ENCODE results near the gene RAPH1.
"Not testable (repeated sequence)": the region's sequence is repeated elsewhere in the genome, so short reads cannot be mapped to it uniquely, and the experiment has no call there.

RAPH1 gene

DNA sequence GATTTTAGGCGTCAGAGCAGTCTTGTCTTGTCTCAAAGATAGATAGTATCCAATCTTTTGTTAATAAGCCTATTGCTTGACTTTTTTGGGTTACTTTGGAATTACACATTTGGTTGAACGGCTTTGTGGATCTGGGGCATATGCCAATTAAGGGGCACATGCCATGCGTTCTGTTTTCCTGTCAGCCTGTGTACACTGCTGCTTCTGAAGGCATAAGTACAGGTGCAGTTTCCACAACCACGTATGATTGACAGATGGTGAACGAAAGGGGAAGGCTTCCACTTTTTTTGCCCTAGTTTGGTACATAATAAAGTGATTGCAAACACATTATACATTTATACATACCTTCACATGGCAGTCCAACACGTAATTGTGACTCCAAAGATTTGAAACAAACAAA lies 102.3 kb downstream of the RAPH1 start:
- no peak for DNase-seq (ENCODE audit: low read depth in 2 of 2)

DNA sequence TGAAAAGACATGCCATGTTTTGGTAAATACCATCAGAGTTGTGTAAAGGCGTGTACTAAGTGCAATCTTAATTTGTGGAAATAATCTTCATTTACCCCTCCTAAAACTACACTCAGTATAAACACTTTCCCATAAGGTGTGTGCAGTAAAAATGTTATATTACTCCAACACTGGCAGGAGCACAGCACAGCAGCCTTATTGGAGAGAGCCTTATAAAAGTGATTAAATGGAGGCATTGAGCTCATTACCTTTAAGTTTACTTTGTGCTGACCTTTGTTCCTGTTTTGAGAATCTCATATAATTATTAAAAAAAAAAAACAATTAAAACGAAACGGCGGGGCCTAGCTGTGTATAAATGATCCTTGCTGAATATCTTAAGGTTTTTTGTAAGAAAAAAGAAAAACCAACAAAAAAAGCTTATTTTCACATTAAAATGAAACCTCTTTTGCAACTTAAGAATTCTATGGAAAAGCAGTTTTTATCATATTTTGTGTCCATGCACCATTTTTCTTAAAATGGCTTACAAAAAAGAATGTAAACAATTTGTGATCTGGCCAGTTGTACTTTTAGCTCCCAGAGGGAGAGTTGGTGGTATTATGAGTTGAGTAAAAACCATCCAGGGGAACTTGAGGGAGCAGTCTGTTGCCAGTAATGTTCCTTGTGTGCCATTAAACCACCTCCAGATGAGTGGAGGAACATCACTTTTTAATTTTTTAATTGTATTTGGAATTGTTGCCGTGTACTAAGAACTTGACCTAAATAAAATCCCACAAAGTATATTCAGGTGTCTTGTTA lies 103.5 kb downstream of the RAPH1 start:
- no peak for DNase-seq (ENCODE audit: low read depth in 2 of 2)

DNA sequence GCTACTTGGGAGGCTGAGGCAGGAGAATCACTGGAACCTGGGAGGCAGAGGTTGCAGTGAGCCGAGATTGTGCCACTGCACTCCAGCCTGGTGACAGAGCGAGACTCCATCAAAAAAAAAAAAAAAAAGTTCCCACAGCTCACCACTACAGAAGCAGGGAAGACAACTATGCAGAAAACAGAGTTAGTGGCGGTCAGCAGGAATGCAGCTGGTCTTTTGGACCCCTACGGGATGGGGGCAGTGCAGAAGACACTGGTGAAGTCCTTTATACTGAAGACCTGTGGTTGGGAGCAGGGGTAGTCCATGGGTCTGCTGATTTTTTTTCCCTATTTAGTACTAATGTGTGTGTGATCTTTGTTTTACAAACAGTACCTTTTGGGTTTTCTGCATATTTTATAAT lies 105.5 kb downstream of the RAPH1 start:
- DNase-seq (ENCODE audit: low read depth in 2 of 2) = not testable (repeated sequence)

DNA sequence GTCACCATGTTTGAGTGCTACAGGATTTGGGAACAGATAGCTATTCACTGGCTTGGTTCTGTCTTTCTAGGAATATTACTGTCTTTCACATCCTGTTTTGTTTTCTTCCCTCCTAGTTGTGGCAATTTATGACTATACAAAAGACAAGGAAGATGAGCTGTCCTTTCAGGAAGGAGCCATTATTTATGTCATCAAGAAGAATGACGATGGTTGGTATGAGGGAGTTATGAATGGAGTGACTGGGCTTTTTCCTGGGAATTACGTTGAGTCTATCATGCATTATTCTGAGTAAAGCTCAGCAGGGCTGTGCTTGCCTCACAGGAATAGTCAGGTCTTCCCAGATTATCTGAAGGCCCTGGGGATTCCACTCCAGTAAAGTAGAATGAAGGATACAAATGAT lies 108.0 kb downstream of the RAPH1 start:
- DNase-seq (ENCODE audit: low read depth in 2 of 2) = no peak

GRCh38 chr2:203418271-203418670 lies 116.8 kb downstream of the RAPH1 start:
- DNase-seq (ENCODE audit: low read depth in 2 of 2) = no peak

GRCh38 chr2:203413796-203414195 lies 121.3 kb downstream of the RAPH1 start:
- no peak for DNase-seq (ENCODE audit: low read depth in 2 of 2)

DNA sequence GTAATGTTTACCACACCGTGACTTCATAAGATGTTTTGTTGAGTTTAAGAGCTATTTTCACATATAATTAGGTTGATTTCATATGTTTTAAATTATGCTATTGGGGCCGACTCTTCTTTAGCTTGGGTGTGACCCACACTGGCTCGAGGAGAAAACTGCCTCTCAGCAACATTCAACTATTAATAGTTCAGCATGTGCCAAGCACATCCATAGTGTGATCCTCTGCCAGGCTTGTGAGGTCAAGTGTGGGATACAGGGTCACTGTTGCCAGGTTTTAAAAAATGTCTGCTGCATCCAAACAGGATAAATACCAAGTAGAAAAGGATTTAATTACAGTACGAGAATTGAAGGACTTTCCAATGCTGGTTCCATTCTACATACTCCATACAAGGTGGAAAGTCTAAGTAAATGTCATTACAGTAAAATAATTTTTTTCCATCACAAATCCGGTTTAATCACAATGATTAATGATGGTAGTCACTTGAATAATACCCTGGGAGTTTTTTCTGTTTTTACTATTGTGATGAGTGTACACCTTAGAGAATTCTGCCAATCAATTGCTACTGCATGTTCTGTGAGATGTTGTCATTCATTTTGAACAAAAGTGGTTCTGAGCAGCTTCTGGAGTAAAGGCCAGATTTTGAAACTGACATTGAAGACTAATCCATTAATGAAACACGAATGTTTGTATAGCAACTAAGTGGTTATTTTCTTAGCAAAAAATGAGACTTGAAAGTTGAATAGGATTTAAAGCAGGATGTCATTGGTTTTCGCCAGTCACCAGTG lies 122.4 kb downstream of the RAPH1 start:
- no peak for DNase-seq (ENCODE audit: low read depth in 2 of 2)

GRCh38 chr2:203407496-203407895 lies 127.6 kb downstream of the RAPH1 start:
- no peak for DNase-seq (ENCODE audit: low read depth in 2 of 2)

GRCh38 chr2:203404996-203405395 lies 130.1 kb downstream of the RAPH1 start:
- DNase-seq (ENCODE audit: low read depth in 2 of 2) = no peak

- no peak for DNase-seq (ENCODE audit: low read depth in 2 of 2)
These were observed 134.1 kb downstream of the RAPH1 start for GRCh38 chr2:203400805-203401585.

GRCh38 chr2:203399031-203399430 lies 136.1 kb downstream of the RAPH1 start:
- no peak for DNase-seq (ENCODE audit: low read depth in 2 of 2)

DNA sequence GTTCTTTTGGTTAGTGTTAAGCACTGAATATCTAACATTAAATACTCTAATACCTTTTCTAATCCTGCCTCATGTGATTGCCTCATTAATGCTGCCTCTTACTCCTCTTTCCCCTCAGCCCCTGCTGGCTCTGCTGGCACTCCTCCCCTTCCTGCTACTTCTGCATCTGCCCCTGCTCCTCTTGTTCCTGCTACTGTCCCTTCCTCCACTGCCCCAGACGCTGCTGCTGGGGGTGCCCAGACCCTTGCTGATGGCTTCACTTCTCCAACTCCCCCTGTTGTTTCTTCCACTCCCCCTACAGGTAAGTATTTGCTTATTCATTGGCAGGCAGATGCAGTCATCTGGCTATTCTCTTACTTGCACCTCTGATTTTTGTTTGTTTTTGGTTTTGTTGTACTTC lies 138.4 kb downstream of the RAPH1 start:
- DNase-seq (ENCODE audit: low read depth in 2 of 2) = no peak

- no peak for DNase-seq (ENCODE audit: low read depth in 2 of 2)
These were observed 139.2 kb downstream of the RAPH1 start for GRCh38 chr2:203395858-203396257.

DNA sequence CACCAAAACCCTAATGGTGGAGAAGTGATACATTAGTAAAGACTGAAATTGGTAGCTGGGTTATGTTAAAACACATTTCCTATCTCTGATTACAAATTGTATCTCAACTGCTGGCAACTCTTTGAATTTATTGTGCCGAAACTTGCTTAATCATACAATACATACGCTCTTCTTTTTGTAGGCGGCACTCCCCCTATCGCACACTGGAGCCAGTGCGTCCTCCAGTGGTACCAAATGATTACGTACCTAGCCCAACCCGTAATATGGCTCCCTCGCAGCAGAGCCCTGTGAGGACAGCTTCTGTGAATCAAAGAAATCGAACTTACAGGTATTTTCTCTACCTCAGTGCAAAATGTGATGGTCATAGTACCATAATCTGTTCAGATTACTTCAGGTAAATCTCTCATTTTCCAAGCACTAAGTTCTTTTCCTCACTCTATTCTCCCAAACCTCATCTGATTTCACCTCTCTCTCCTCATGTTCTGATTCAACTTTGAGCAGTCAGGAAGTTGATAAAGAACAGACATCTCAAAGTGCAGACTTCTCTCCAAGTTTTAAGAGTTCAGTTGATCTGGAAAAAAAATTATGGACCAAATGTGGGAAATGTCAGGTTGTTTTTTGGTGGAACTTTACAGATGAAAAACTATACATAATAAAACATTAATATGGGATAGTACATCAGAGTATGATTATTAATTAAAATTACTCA lies 140.4 kb downstream of the RAPH1 start:
- no peak for DNase-seq (ENCODE audit: low read depth in 2 of 2)

- not testable (repeated sequence) for DNase-seq (ENCODE audit: low read depth in 2 of 2)
These were observed 146.9 kb downstream of the RAPH1 start for GRCh38 chr2:203388153-203388552.

GRCh38 chr2:203383038-203383437 lies 152.1 kb downstream of the RAPH1 start:
- DNase-seq (ENCODE audit: low read depth in 2 of 2) = no peak

- DNase-seq (ENCODE audit: low read depth in 2 of 2) = no peak
These were observed 155.9 kb downstream of the RAPH1 start for GRCh38 chr2:203379156-203379555.

GRCh38 chr2:203376173-203376572 lies 158.9 kb downstream of the RAPH1 start:
- no peak for DNase-seq (ENCODE audit: low read depth in 2 of 2)

DNA sequence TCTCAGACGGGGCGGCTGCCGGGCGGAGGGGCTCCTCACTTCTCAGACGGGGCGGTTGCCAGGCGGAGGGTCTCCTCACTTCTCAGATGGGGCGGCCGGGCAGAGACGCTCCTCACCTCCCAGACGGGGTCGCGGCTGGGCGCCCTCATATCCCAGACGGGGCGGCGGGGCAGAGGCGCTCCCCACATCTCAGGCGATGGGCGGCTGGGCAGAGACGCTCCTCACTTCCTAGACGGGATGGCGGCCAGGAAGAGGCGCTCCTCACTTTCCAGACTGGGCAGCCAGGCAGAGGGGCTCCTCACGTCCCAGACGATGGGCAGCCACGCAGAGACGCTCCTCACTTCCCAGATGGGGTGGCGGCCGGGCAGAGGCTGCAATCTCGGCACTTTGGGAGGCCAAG lies 162.4 kb downstream of the RAPH1 start:
- DNase-seq (ENCODE audit: low read depth in 2 of 2) = not testable (repeated sequence)

DNA sequence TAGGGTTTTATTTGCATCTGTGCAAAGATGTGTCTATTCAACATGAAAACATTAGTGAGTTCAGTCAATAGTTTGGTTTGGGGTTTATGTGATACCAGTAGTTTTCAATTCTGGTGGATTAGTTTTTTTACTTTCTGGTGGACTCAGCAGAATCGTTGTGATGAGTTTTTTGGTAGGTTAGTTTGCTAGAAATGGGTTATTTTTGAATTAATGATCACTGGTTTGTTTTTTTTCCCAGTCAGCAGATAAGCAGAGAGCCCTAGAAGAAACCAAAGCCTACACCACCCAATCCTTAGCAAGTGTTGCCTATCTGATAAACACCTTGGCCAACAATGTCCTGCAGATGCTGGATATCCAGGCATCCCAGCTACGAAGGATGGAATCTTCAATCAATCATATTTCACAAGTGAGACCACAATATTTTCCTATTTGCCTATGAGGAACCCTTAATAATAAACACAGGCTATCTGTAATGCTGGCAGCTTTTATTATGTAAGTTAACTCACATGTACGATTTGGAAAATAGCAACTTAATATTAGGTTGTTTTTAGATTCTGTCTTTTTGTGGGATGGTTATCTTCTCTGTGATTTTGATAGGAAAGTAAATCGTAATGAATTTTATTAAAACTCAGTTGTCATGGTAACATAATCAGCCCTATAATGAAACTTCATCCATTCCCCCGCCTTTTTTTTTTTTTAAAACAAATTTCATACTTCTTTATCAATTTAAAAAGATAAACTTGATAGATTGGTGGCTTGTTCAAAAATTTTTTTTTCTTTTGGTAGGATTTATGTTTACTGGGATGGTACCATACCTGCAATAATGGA lies 168.2 kb downstream of the RAPH1 start:
- no peak for DNase-seq (ENCODE audit: low read depth in 2 of 2)

GRCh38 chr2:203361922-203362321 lies 173.2 kb downstream of the RAPH1 start:
- no peak for DNase-seq (ENCODE audit: low read depth in 2 of 2)
